HepG2 (cell line): ENCODE data around the gene LRBA. TPM values are rescaled to one million over a fixed set of nuclear protein-coding genes. Genes with fewer than 3 reads are reported as not detected.

ENCODE experiments used
- ATAC-seq: fragments of 200-7000 bp; cut with Tn5 transposase; 3 replicates; pipeline ENCODE4 v1.9.1; 2020; ENCODE audit warnings: mild to moderate bottlenecking, moderate library complexity
- BruUV-seq: library from RNA; stranded (reverse); fragments of 400-500 nt; replicated peaks from 2 replicates; lab custom pipeline; 2021; lab: Mats Ljungman, UMichigan
- CTCF ChIA-PET: fragments of 300-600 bp; formaldehyde crosslinking; extraction: SDS; loops from one replicate; lab custom pipeline; 2021; ENCODE audit warnings: low total read pairs, inconsistent platforms, low intra/inter-chr PET ratio; lab: Yijun Ruan, JAX
- POLR2A ChIA-PET: fragments of 350-600 bp; sonication (Branson Sonifier 250); formaldehyde crosslinking; loops from one replicate; lab custom pipeline; 2020; ENCODE audit warnings: antibody characterized with exemption, inconsistent platforms; lab: Yijun Ruan, JAX
- DNase-seq: peaks from one replicate; pipeline ENCODE4 v3.0.0-alpha.2; 2015; ENCODE audit warnings: low spot score
- FAIRE-seq: peaks from 3 replicates; lab custom pipeline; 2011; peaks lifted over from hg19 to GRCh38; lab: Jason Lieb, UNC
- H2AFZ ChIP-seq: one replicate; pipeline ENCODE4 v1.6.1; 2011; ENCODE audit warnings: low read length, inconsistent platforms
- H3K27ac ChIP-seq: fragments of 300-600 bp; 3 replicates; pipeline ENCODE4 v1.8.0; 2011; ENCODE audit warnings: mixed run types, mild to moderate bottlenecking, mixed read lengths, low read length, inconsistent platforms; ENCODE audit not compliant: insufficient read depth; ENCODE audit errors: extremely low read length
- H3K27me3 ChIP-seq, 2 experiments: fragments of 200-600 bp in 1 of 2; 2 replicates in 1 of 2; 3 replicates in 1 of 2; pipeline versions ENCODE4 v1.6.0 to v1.8.0; 2011; ENCODE audit warnings: low read length in 2 of 2, mild to moderate bottlenecking in 2 of 2, moderate library complexity in 2 of 2, inconsistent platforms in 1 of 2; ENCODE audit not compliant: insufficient read depth in 2 of 2, control insufficient read depth in 1 of 2
- H3K36me3 ChIP-seq, 2 experiments: fragments of 200-600 bp in 1 of 2; replicated peaks in 1 of 2; 2 replicates in 1 of 2; 3 replicates in 1 of 2; pipeline versions ENCODE4 v1.5.1 to v1.8.0; 2011; ENCODE audit warnings: low read length in 2 of 2, inconsistent platforms in 1 of 2; ENCODE audit not compliant: insufficient read depth in 2 of 2, control insufficient read depth in 1 of 2
- H3K4me1 ChIP-seq: 2 replicates; pipeline ENCODE4 v1.5.1; 2012; ENCODE audit warnings: low read length, inconsistent platforms; ENCODE audit not compliant: insufficient read depth
- H3K4me2 ChIP-seq: 2 replicates; pipeline ENCODE4 v1.6.0; 2011; ENCODE audit warnings: low read depth, low read length, inconsistent platforms
- H3K4me3 ChIP-seq, 3 experiments: fragments of 200-600 bp in 1 of 3; sonication (generic), shearing (Covaris generic) in 1 of 3; replicated peaks in 1 of 3; 2 replicates each; pipeline ENCODE4 v1.5.1; 2011 to 2016; ENCODE audit warnings: low read length in 3 of 3, inconsistent platforms in 2 of 3, low read depth in 2 of 3, mild to moderate bottlenecking in 2 of 3, control low read depth in 1 of 3, mixed read lengths in 1 of 3; ENCODE audit not compliant: insufficient read depth in 1 of 3
- H3K79me2 ChIP-seq: one replicate; pipeline ENCODE4 v1.6.1; 2011; ENCODE audit warnings: low read length, inconsistent platforms; ENCODE audit not compliant: insufficient read depth
- H3K9ac ChIP-seq: 2 replicates; pipeline ENCODE4 v1.6.0; 2011; ENCODE audit warnings: mild to moderate bottlenecking, low read depth, low read length, inconsistent platforms; ENCODE audit not compliant: insufficient read depth
- H3K9me3 ChIP-seq: 2 replicates; pipeline ENCODE4 v1.5.1; 2012; ENCODE audit warnings: mild to moderate bottlenecking, low read length
- H4K20me1 ChIP-seq: 2 replicates; pipeline ENCODE4 v1.6.0; 2011; ENCODE audit warnings: inconsistent platforms, mild to moderate bottlenecking, low read length, moderate library complexity; ENCODE audit not compliant: insufficient read depth
- FOXO1 ChIP-seq: sonication (generic); formaldehyde crosslinking; IDR thresholded peaks from 2 replicates; pipeline ENCODE4 v1.4.0; 2020; ENCODE audit warnings: missing genetic modification reagents
- MAFK ChIP-seq, 2 experiments: IDR thresholded peaks in 1 of 2; conservative IDR thresholded peaks in 1 of 2; 2 replicates each; pipeline ENCODE4 v1.6.1; 2011; ENCODE audit warnings: improper control_type of control experiment in 2 of 2, low read length in 2 of 2
- MAZ ChIP-seq, 2 experiments: sonication (generic) in 1 of 2; formaldehyde crosslinking in 1 of 2; IDR thresholded peaks; 2 replicates each; pipeline versions ENCODE4 v1.5.0 to v1.6.1; 2012 to 2020; ENCODE audit warnings: low read depth in 2 of 2, mild to moderate bottlenecking in 2 of 2, borderline replicate concordance in 1 of 2, improper control_type of control experiment in 1 of 2, low read length in 1 of 2, missing genetic modification reagents in 1 of 2, moderate library complexity in 1 of 2
- SKIL ChIP-seq: sonication (generic); formaldehyde crosslinking; IDR thresholded peaks from 2 replicates; pipeline ENCODE4 v1.8.0; 2022; ENCODE audit warnings: missing genetic modification reagents, mild to moderate bottlenecking, moderate library complexity, borderline replicate concordance
- THYN1 ChIP-seq: sonication (generic); formaldehyde crosslinking; IDR thresholded peaks from 2 replicates; pipeline ENCODE4 v1.8.1; 2023; ENCODE audit warnings: low read depth, mild to moderate bottlenecking, moderate library complexity, missing genetic modification reagents, borderline replicate concordance
- ZNF75D ChIP-seq: sonication (generic); formaldehyde crosslinking; IDR thresholded peaks from 2 replicates; pipeline ENCODE4 v1.8.1; 2023; ENCODE audit warnings: missing genetic modification reagents, mild to moderate bottlenecking, borderline replicate concordance
- WGBS: methylation state at CpG from one replicate; pipeline ENCODE4 v1.1.6; 2017; ENCODE audit warnings: low lambda C conversion rate; 5-methylcytosine and 5-hydroxymethylcytosine counted together
- in situ Hi-C: cut with HindIII; loops from 2 replicates; pipeline ENCODE4 v1.10.0; 2017; ENCODE audit warnings: low pct_unique_long_range_greater_than_20kb; ENCODE audit not compliant: extremely low pct_ligation_motif_present
- intact Hi-C: fragments of 100-400 bp; cut with micrococcal nuclease; formaldehyde crosslinking; loops from one replicate; pipeline ENCODE4 v1.10.0; 2022; ENCODE audit not compliant: unreplicated experiment
- polyA plus RNA-seq, 8 experiments: library from polyadenylated mRNA; depleted of rRNA in 3 of 8; stranded (reverse) in 7 of 8; unstranded in 1 of 8; fragments of >200 nt; fragmentation: Illumina TruSeq in 4 of 8; extraction: Trizol in 4 of 8; gene quantifications; 2 replicates each; pipeline versions ENCODE4 v1.2.1 to v1.2.3, GENCODE V29; 2011 to 2016; ENCODE audit warnings: low read depth in 4 of 8, missing spikeins in 1 of 8, mixed read lengths in 1 of 8; ENCODE audit not compliant: insufficient read depth in 1 of 8
- total RNA-seq, 5 experiments: library from RNA; depleted of rRNA; stranded (reverse); fragments of >200 nt; fragmentation: Illumina TruSeq; extraction: Trizol; gene quantifications; 2 replicates each; pipeline ENCODE4 v1.2.3, GENCODE V29; 2016; ENCODE audit warnings: low read depth in 1 of 5
- TF ChIP-seq, protein P1 (sequence below): sonication (generic); formaldehyde crosslinking; IDR thresholded peaks from 2 replicates; pipeline ENCODE4 v1.5.0; 2020; ENCODE audit warnings: missing genetic modification reagents
- TF ChIP-seq, protein P2 (sequence below): sonication (generic); formaldehyde crosslinking; IDR thresholded peaks from 2 replicates; pipeline ENCODE4 v1.4.0; 2020; ENCODE audit warnings: mild to moderate bottlenecking, missing genetic modification reagents

Gene LRBA
- total and polyA plus RNA-seq, 2 of the 13 experiments (the other 11 are each of a cell fraction or from before 2014, with no cell fraction given): 21.0 to 37.2 TPM

GRCh38 chr4:150577796-150578195, 437.3 kb downstream of the LRBA start:
- H3K79me2 ChIP-seq: no peaks in the 10 kb centered on the region
- no peaks in the 10 kb centered on the region for H3K4me1 ChIP-seq
- H3K9me3 ChIP-seq: no peaks in the 10 kb centered on the region
- 91% methylated on average over 1 of the region's 1 CpG for WGBS
- no peak for FAIRE-seq
- POLR2A ChIA-PET: no interaction called here
- no peak overlapping the region for H3K4me3 ChIP-seq
- no peak overlapping the region for H3K9ac ChIP-seq
- H3K36me3 ChIP-seq: peaks cover 0 to 1% of the 10 kb centered on the region in 2 experiments; a peak in 1 of 5 replicates
- no peaks in the 10 kb centered on the region for H4K20me1 ChIP-seq
- no TSS peak for BruUV-seq
- H3K4me2 ChIP-seq: no peak overlapping the region
- in situ Hi-C loops: no loop called here
- intact Hi-C loops: no loop called here
- ATAC-seq: no peak
- H3K27me3 ChIP-seq: no peaks in the 10 kb centered on the region
- H2AFZ ChIP-seq: no peak overlapping the region
- TF ChIP-seq MAFK (conservative IDR thresholded peaks at IDR 0.05 in 1 of 2, IDR thresholded peaks at IDR 0.05 in 1 of 2; ENCODE audit: low read length in 2 of 2) (0 out of 4 replicates have a peak, but pooled peaks have one; percentile 1 to 15), ZNF75D (CRISPR knock-in tag) (no peak)
- DNase-seq: no peak
- no peak overlapping the region for H3K27ac ChIP-seq
- CTCF ChIA-PET: no interaction called here

- Histone ChIP-seq H4K20me1 (no peaks in the 10 kb centered on the region), H3K27ac (no peak overlapping the region), H3K36me3 (no peaks in the 10 kb centered on the region), H3K4me1 (no peaks in the 10 kb centered on the region), H3K9ac (no peak overlapping the region), H3K79me2 (no peaks in the 10 kb centered on the region), H3K4me3 (no peak overlapping the region), H2AFZ (no peak overlapping the region), H3K27me3 (no peaks in the 10 kb centered on the region), H3K9me3 (no peaks in the 10 kb centered on the region), H3K4me2 (no peak overlapping the region)
- no peak for DNase-seq
- no TSS peak for BruUV-seq
- no peak for FAIRE-seq
- WGBS: 85% methylated on average over 3 of the region's 3 CpGs
- CTCF ChIA-PET: no interaction called here
- POLR2A ChIA-PET: no interaction called here
- intact Hi-C loops (no loop called here), in situ Hi-C loops (no loop called here)
- no peak for ATAC-seq
- TF ChIP-seq FOXO1 (CRISPR knock-in tag): no peak
- TF ChIP-seq, protein P1, sequence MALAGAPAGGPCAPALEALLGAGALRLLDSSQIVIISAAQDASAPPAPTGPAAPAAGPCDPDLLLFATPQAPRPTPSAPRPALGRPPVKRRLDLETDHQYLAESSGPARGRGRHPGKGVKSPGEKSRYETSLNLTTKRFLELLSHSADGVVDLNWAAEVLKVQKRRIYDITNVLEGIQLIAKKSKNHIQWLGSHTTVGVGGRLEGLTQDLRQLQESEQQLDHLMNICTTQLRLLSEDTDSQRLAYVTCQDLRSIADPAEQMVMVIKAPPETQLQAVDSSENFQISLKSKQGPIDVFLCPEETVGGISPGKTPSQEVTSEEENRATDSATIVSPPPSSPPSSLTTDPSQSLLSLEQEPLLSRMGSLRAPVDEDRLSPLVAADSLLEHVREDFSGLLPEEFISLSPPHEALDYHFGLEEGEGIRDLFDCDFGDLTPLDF (CRISPR knock-in tag): no peak
- TF ChIP-seq MAZ (IDR thresholded peaks at IDR 0.05; ENCODE audit: borderline replicate concordance, low read depth, low read length): no peak
- no peak for TF ChIP-seq MAZ (CRISPR knock-in tag; IDR thresholded peaks at IDR 0.05; ENCODE audit: low read depth)
- no peak for TF ChIP-seq SKIL (CRISPR knock-in tag)
- TF ChIP-seq, protein P2, sequence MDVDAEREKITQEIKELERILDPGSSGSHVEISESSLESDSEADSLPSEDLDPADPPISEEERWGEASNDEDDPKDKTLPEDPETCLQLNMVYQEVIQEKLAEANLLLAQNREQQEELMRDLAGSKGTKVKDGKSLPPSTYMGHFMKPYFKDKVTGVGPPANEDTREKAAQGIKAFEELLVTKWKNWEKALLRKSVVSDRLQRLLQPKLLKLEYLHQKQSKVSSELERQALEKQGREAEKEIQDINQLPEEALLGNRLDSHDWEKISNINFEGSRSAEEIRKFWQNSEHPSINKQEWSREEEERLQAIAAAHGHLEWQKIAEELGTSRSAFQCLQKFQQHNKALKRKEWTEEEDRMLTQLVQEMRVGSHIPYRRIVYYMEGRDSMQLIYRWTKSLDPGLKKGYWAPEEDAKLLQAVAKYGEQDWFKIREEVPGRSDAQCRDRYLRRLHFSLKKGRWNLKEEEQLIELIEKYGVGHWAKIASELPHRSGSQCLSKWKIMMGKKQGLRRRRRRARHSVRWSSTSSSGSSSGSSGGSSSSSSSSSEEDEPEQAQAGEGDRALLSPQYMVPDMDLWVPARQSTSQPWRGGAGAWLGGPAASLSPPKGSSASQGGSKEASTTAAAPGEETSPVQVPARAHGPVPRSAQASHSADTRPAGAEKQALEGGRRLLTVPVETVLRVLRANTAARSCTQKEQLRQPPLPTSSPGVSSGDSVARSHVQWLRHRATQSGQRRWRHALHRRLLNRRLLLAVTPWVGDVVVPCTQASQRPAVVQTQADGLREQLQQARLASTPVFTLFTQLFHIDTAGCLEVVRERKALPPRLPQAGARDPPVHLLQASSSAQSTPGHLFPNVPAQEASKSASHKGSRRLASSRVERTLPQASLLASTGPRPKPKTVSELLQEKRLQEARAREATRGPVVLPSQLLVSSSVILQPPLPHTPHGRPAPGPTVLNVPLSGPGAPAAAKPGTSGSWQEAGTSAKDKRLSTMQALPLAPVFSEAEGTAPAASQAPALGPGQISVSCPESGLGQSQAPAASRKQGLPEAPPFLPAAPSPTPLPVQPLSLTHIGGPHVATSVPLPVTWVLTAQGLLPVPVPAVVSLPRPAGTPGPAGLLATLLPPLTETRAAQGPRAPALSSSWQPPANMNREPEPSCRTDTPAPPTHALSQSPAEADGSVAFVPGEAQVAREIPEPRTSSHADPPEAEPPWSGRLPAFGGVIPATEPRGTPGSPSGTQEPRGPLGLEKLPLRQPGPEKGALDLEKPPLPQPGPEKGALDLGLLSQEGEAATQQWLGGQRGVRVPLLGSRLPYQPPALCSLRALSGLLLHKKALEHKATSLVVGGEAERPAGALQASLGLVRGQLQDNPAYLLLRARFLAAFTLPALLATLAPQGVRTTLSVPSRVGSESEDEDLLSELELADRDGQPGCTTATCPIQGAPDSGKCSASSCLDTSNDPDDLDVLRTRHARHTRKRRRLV (CRISPR knock-in tag): no peak
- TF ChIP-seq THYN1 (CRISPR knock-in tag): no peak
Observed at GRCh38 chr4:150574678-150575077, 440.4 kb downstream of the LRBA start.
